Heart left ventricle (tissue), 13 donors: ENCODE measurements around the gene RIMS4.

Experiments used
- CTCF ChIP-seq, 12 donors: fragments of 200-600 bp; sonication (generic) in 4 of 12; IDR thresholded peaks; one replicate each; pipeline versions ENCODE4 v1.5.0 to v1.8.0; 2018 to 2022; ENCODE audit warnings: antibody characterized with exemption in 12 of 12, mild to moderate bottlenecking in 5 of 12
- POLR2A ChIP-seq, 2 donors: fragments of 450-650 bp; IDR thresholded peaks; one replicate each; pipeline ENCODE4 v1.6.1; 2017; ENCODE audit warnings: antibody characterized with exemption in 2 of 2, mild to moderate bottlenecking in 2 of 2, moderate library complexity in 2 of 2
- donor health status: ischemic (EF 13 %, LVEDD 7.1; RV severe dilation, severe dysfunction).
- donor health status: DM: no; HTN: yes; CAD: no.
- donor health status: DM: no; HTN: no; CAD: no.
- donor health status: ischemic (EF 25% LVEDD 6.9; RV normal size, moderate dysfunction).
- donor health status: ischemic (EF 25% LVEDD 5.7; RV mildly dilated, moderate dysfunction).
- donor health status: ischemic (EF 35%, LVEDD 5.7; RV mildly dilated, moderate dysfunction).
- donor health status: nonischemic (EF 11% LVEDD 7.7; RV severe dilation, severe dysfunction).
- donor health status: DM: yes; HTN: yes; CAD: no.
- donor health status: PGD.
- donor health status: ischemic (EF 29% LVEDD 5.4; RV normal size, mild dysfunction).
- donor health status: nonischemic (EF 23%, LVEDD 6.1; RV moderate dilation, normal function).

- no peak for TF ChIP-seq CTCF (IDR thresholded peaks at IDR 0.05)
- TF ChIP-seq POLR2A (IDR thresholded peaks at IDR 0.05) = no peak
Observed at GRCh38 chr20:44795836-44796235, 14.5 kb downstream of the RIMS4 start.
